K562 (cell line): ENCODE data around the gene PRDM15.

ENCODE experiments used
- CTCF ChIP-seq, 3 experiments: IDR thresholded peaks in 2 of 3; conservative IDR thresholded peaks in 1 of 3; 2 replicates each; pipeline ENCODE4 v1.5.1; 2011 to 2012; ENCODE audit warnings: low read length in 3 of 3, mild to moderate bottlenecking in 3 of 3, control low read depth in 2 of 3, improper control_type of control experiment in 1 of 3, inconsistent platforms in 1 of 3, low read depth in 1 of 3, mixed read lengths in 1 of 3, moderate library complexity in 1 of 3; ENCODE audit not compliant: insufficient read depth in 2 of 3
- DMBX1 ChIP-seq: fragments of 250-450 bp; sonication (Bioruptor Pico); IDR thresholded peaks from 2 replicates; pipeline ENCODE4 v1.8.0; 2022; ENCODE audit warnings: inconsistent platforms, mild to moderate bottlenecking, moderate library complexity, borderline replicate concordance
- EP300 ChIP-seq: IDR thresholded peaks from 2 replicates; pipeline ENCODE4 v1.6.1; 2012; ENCODE audit warnings: low read length, improper control_type of control experiment
- EZH2 ChIP-seq: IDR thresholded peaks from 2 replicates; pipeline ENCODE4 v1.6.1; 2012; ENCODE audit warnings: low read depth, mild to moderate bottlenecking, inconsistent platforms, low read length, borderline replicate concordance
- MYNN ChIP-seq, 2 experiments: sonication (generic); formaldehyde crosslinking in 1 of 2; IDR thresholded peaks; 2 replicates each; pipeline versions ENCODE4 v1.5.0 to v1.6.1; 2016 to 2020; ENCODE audit warnings: antibody characterized with exemption in 1 of 2, missing genetic modification reagents in 1 of 2
- NFE2L1 ChIP-seq: fragments of 450-650 bp; IDR thresholded peaks from 2 replicates; pipeline ENCODE4 v1.6.1; 2016; ENCODE audit warnings: missing genetic modification characterization, low read depth, mild to moderate bottlenecking, missing compliant biosample characterization, moderate library complexity, borderline replicate concordance
- POLR2A ChIP-seq: fragments of 450-650 bp; conservative IDR thresholded peaks from 2 replicates; pipeline ENCODE4 v1.6.1; 2016
- RAD21 ChIP-seq, 2 experiments: fragments of 250-450 bp in 1 of 2; fragments of 450-650 bp in 1 of 2; sonication (Bioruptor Pico) in 1 of 2; formaldehyde crosslinking in 1 of 2; IDR thresholded peaks in 1 of 2; conservative IDR thresholded peaks in 1 of 2; 2 replicates each; pipeline versions ENCODE4 v1.4.0 to v1.8.0; 2020 to 2022; ENCODE audit warnings: mild to moderate bottlenecking in 2 of 2, moderate library complexity in 1 of 2
- STAT6 ChIP-seq: sonication (generic); formaldehyde crosslinking; IDR thresholded peaks from 2 replicates; pipeline ENCODE4 v1.8.1; 2023; ENCODE audit warnings: mild to moderate bottlenecking, missing genetic modification reagents
- TBP ChIP-seq: optimal IDR thresholded peaks from 2 replicates; pipeline ENCODE3; 2011; ENCODE audit warnings: low read depth, low read length, improper control_type of control experiment
- ZFP36 ChIP-seq: fragments of 150-350 bp; IDR thresholded peaks from 2 replicates; pipeline ENCODE4 v1.6.1; 2018; ENCODE audit warnings: low read length, low read depth; ENCODE audit not compliant: partially characterized antibody
- ZNF398 ChIP-seq: fragments of 250-450 bp; sonication (Bioruptor Pico); IDR thresholded peaks from 2 replicates; pipeline ENCODE4 v1.8.0; 2021; ENCODE audit warnings: moderate library complexity, mild to moderate bottlenecking, inconsistent platforms
- ZNF830 ChIP-seq: fragments of 250-450 bp; sonication (Bioruptor Pico); IDR thresholded peaks from 2 replicates; pipeline ENCODE4 v1.5.0; 2021; ENCODE audit warnings: mild to moderate bottlenecking
- TF ChIP-seq, protein P1 (sequence below): fragments of 450-650 bp; IDR thresholded peaks from 2 replicates; pipeline ENCODE4 v1.6.1; 2016; ENCODE audit warnings: low read depth

DNA sequence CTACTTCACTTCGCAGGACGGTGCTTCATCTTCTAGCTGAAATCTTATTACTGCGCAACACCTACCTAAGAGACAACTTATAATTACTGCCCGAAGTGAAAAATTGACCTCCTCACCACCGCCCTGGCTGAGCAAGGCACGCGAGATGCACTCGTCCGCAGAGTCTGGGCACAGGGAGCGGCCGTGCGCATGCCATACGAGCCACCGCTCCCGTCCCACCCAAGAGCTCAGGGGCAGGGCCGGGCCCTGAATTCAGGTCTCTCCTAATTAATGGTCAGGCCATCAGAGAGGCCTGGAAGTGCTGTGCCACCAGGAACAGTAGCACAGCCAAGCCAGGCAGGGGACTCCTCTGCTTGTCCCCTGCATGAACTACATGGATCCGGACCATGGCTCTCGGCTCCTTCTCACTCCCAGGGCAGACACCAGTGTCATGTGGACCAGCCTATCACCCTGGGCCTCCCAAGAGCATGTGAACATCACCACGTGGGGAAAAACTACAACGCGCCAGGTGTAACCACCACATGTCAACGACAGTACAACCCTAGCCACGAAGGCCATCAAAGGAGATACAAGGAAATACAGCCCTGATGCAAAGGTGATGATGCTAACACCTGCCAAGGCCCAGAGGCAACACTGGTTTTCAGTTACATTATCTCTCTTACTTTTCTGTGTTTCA, 123.7 kb downstream of the PRDM15 start:
- TF ChIP-seq TBP (no peak), POLR2A (no peak), ZNF398 (CRISPR knock-in tag) (no peak), RAD21 (CRISPR knock-in tag; conservative IDR thresholded peaks at IDR 0.05 in 1 of 2, IDR thresholded peaks at IDR 0.05 in 1 of 2) (no peak), STAT6 (no peak), NFE2L1 (tag) (no peak), EZH2 (no peak), CTCF (IDR thresholded peaks at IDR 0.05 in 2 of 3, conservative IDR thresholded peaks at IDR 0.05 in 1 of 3; ENCODE audit: insufficient read depth in 2 of 3, low read depth in 1 of 3, low read length in 3 of 3) (no peak), EP300 (no peak), ZFP36 (no peak), DMBX1 (CRISPR knock-in tag) (no peak), ZNF830 (CRISPR knock-in tag) (no peak), MYNN (IDR thresholded peaks at IDR 0.05) (no peak), MYNN (CRISPR knock-in tag; IDR thresholded peaks at IDR 0.05) (no peak)
- TF ChIP-seq, protein P1, sequence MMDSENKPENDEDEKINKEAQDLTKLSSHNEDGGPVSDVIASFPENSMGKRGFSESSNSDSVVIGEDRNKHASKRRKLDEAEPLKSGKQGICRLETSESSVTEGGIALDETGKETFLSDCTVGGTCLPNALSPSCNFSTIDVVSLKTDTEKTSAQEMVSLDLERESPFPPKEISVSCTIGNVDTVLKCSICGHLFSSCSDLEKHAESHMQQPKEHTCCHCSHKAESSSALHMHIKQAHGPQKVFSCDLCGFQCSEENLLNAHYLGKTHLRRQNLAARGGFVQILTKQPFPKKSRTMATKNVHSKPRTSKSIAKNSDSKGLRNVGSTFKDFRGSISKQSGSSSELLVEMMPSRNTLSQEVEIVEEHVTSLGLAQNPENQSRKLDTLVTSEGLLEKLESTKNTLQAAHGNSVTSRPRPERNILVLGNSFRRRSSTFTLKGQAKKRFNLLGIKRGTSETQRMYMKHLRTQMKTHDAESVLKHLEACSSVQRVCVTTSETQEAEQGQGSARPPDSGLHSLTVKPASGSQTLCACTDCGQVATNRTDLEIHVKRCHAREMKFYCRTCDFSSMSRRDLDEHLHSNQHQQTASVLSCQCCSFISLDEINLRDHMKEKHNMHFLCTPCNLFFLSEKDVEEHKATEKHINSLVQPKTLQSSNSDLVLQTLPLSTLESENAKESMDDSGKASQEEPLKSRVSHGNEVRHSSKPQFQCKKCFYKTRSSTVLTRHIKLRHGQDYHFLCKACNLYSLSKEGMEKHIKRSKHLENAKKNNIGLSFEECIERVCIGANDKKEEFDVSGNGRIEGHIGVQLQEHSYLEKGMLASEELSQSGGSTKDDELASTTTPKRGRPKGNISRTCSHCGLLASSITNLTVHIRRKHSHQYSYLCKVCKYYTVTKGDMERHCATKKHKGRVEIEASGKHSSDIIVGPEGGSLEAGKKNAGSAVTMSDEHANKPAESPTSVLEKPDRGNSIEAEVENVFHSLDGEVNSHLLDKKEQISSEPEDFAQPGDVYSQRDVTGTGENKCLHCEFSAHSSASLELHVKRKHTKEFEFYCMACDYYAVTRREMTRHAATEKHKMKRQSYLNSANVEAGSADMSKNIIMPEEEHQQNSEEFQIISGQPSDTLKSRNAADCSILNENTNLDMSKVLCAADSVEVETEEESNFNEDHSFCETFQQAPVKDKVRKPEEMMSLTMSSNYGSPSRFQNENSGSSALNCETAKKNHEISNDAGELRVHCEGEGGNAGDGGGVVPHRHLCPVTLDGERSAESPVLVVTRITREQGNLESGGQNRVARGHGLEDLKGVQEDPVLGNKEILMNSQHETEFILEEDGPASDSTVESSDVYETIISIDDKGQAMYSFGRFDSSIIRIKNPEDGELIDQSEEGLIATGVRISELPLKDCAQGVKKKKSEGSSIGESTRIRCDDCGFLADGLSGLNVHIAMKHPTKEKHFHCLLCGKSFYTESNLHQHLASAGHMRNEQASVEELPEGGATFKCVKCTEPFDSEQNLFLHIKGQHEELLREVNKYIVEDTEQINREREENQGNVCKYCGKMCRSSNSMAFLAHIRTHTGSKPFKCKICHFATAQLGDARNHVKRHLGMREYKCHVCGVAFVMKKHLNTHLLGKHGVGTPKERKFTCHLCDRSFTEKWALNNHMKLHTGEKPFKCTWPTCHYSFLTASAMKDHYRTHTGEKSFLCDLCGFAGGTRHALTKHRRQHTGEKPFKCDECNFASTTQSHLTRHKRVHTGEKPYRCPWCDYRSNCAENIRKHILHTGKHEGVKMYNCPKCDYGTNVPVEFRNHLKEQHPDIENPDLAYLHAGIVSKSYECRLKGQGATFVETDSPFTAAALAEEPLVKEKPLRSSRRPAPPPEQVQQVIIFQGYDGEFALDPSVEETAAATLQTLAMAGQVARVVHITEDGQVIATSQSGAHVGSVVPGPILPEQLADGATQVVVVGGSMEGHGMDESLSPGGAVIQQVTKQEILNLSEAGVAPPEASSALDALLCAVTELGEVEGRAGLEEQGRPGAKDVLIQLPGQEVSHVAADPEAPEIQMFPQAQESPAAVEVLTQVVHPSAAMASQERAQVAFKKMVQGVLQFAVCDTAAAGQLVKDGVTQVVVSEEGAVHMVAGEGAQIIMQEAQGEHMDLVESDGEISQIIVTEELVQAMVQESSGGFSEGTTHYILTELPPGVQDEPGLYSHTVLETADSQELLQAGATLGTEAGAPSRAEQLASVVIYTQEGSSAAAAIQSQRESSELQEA: no peak
